DND-41 (cell line): ENCODE measurements around the gene IFI6.

ENCODE experiments used
- ATAC-seq: fragments of 200-7000 bp; cut with Tn5 transposase; 3 replicates; pipeline ENCODE4 v1.9.1; 2021; ENCODE audit warnings: low read depth; ENCODE audit not compliant: insufficient read depth
- DNase-seq: peaks from one replicate; pipeline ENCODE4 v3.0.0-alpha.2; 2020
- H2AFZ ChIP-seq: 2 replicates; pipeline ENCODE4 v1.6.0; 2012; ENCODE audit warnings: low read depth, low read length
- H3K27ac ChIP-seq: 2 replicates; pipeline ENCODE4 v1.5.1; 2012; ENCODE audit warnings: low read length, inconsistent platforms
- H3K27me3 ChIP-seq: fragments of 200-600 bp; sonication (generic); 2 replicates; pipeline ENCODE4 v1.6.0; 2012; ENCODE audit warnings: low read length, mild to moderate bottlenecking, inconsistent platforms; ENCODE audit not compliant: insufficient read depth, poor library complexity
- H3K36me3 ChIP-seq: 2 replicates; pipeline ENCODE4 v1.5.1; 2012; ENCODE audit warnings: low read length, inconsistent platforms; ENCODE audit not compliant: insufficient read depth
- H3K4me1 ChIP-seq: 2 replicates; pipeline ENCODE4 v1.5.1; 2012; ENCODE audit warnings: mild to moderate bottlenecking, low read length; ENCODE audit not compliant: insufficient read depth
- H3K4me2 ChIP-seq: 2 replicates; pipeline ENCODE4 v1.6.0; 2012; ENCODE audit warnings: mild to moderate bottlenecking, moderate library complexity, low read length, inconsistent platforms; ENCODE audit not compliant: insufficient read depth
- H3K4me3 ChIP-seq, 2 experiments: fragments of 200-600 bp in 1 of 2; shearing (Covaris generic) in 1 of 2; 2 replicates each; pipeline ENCODE4 v1.5.1; 2012 to 2016; ENCODE audit warnings: inconsistent platforms in 2 of 2, low read length in 2 of 2, mild to moderate bottlenecking in 2 of 2, low read depth in 1 of 2, moderate library complexity in 1 of 2
- H3K79me2 ChIP-seq: 2 replicates; pipeline ENCODE4 v1.6.0; 2012; ENCODE audit warnings: low read length, inconsistent platforms; ENCODE audit not compliant: insufficient read depth
- H3K9ac ChIP-seq: 2 replicates; pipeline ENCODE4 v1.6.0; 2012; ENCODE audit warnings: low read depth, mild to moderate bottlenecking, inconsistent platforms, low read length, moderate library complexity
- H3K9me3 ChIP-seq: 2 replicates; pipeline ENCODE4 v1.5.1; 2012; ENCODE audit warnings: low read length, moderate library complexity, mild to moderate bottlenecking, inconsistent platforms; ENCODE audit not compliant: insufficient read depth, severe bottlenecking
- H4K20me1 ChIP-seq: 2 replicates; pipeline ENCODE4 v1.6.0; 2012; ENCODE audit warnings: low read length; ENCODE audit not compliant: insufficient read depth
- CTCF ChIP-seq: IDR thresholded peaks from 2 replicates; pipeline ENCODE4 v1.5.1; 2012; ENCODE audit warnings: borderline replicate concordance, low read length, moderate library complexity, mild to moderate bottlenecking; ENCODE audit not compliant: poor library complexity, severe bottlenecking; ENCODE audit errors: extremely low read depth
- EZH2 ChIP-seq: IDR thresholded peaks from 3 replicates; pipeline ENCODE4 v1.6.1; 2012; ENCODE audit warnings: borderline replicate concordance, low read depth, mild to moderate bottlenecking, moderate library complexity, low read length, inconsistent platforms; ENCODE audit not compliant: severe bottlenecking

IFI6 gene

GRCh38 chr1:27634985-27635367, 37.0 kb downstream of the IFI6 start, which contains the start of gene FGR:
TSS of gene FGR (minus strand) at chr1:27635185. CDS start at chr1:27623916, 11,269 bp downstream.
- Histone ChIP-seq H3K4me3 (no peak within 1 kb of the TSS; a peak in 1 of 4 replicates), H3K9me3 (no peaks in the 10 kb centered on the region), H2AFZ (no peak within 1 kb of the TSS), H4K20me1 (no peaks in the 10 kb centered on the region), H3K9ac (peak within 1 kb of the TSS; percentile 53), H3K27me3 (no peaks in the 10 kb centered on the region), H3K4me2 (peak within 1 kb of the TSS; percentile 57), H3K27ac (peak within 1 kb of the TSS; percentile 91), H3K79me2 (no peaks in the 10 kb centered on the region), H3K4me1 (peaks cover 85% of the 10 kb centered on the region), H3K36me3 (no peaks in the 10 kb centered on the region)
- ATAC-seq (no peak), DNase-seq (no peak)
- TF ChIP-seq EZH2: no peak
- no peak for TF ChIP-seq CTCF

- Histone ChIP-seq H3K79me2 (no peaks in the 10 kb centered on the region), H3K4me2 (peak overlapping the region; percentile 57), H3K9ac (peak overlapping the region; percentile 53), H3K9me3 (no peaks in the 10 kb centered on the region), H3K4me1 (peaks cover 91% of the 10 kb centered on the region), H3K27me3 (no peaks in the 10 kb centered on the region), H3K36me3 (no peaks in the 10 kb centered on the region), H3K27ac (peak overlapping the region; percentile 91), H3K4me3 (no peak overlapping the region; a peak in 1 of 4 replicates), H4K20me1 (no peaks in the 10 kb centered on the region), H2AFZ (no peak overlapping the region)
- DNase-seq (peak; percentile 70), ATAC-seq (no peak)
- no peak for TF ChIP-seq EZH2
- no peak for TF ChIP-seq CTCF
Observed at GRCh38 chr1:27634177-27634984, 37.6 kb downstream of the IFI6 start.

- H3K4me3 ChIP-seq: peak overlapping the region in 1 of 2 experiments; percentile 22; a peak in 1 of 4 replicates
- H3K9ac ChIP-seq: peak overlapping the region; percentile 53
Observed at GRCh38 chr1:27633640-27634176, 38.3 kb downstream of the IFI6 start.

More at GRCh38 chr1:27633640-27634176, 38.3 kb downstream of the IFI6 start:
- H3K4me1 ChIP-seq: peaks cover 94% of the 10 kb centered on the region
- peak overlapping the region; percentile 91 for H3K27ac ChIP-seq
- no peak for ATAC-seq
- no peak for DNase-seq
- TF ChIP-seq EZH2 (no peak), CTCF (no peak)
- H4K20me1 ChIP-seq: no peaks in the 10 kb centered on the region
- H3K27me3 ChIP-seq: no peaks in the 10 kb centered on the region
- H2AFZ ChIP-seq: no peak overlapping the region
- H3K79me2 ChIP-seq: no peaks in the 10 kb centered on the region
- no peaks in the 10 kb centered on the region for H3K9me3 ChIP-seq
- H3K36me3 ChIP-seq: no peaks in the 10 kb centered on the region
- peak overlapping the region; percentile 57 for H3K4me2 ChIP-seq
